HS-5 (cell line): ENCODE results near the gene ATP1B1.

Experiments used
- DNase-seq: peaks from one replicate; pipeline ENCODE4 v3.0.0-alpha.2; 2012; ENCODE audit warnings: low read depth

ATP1B1 gene

DNA sequence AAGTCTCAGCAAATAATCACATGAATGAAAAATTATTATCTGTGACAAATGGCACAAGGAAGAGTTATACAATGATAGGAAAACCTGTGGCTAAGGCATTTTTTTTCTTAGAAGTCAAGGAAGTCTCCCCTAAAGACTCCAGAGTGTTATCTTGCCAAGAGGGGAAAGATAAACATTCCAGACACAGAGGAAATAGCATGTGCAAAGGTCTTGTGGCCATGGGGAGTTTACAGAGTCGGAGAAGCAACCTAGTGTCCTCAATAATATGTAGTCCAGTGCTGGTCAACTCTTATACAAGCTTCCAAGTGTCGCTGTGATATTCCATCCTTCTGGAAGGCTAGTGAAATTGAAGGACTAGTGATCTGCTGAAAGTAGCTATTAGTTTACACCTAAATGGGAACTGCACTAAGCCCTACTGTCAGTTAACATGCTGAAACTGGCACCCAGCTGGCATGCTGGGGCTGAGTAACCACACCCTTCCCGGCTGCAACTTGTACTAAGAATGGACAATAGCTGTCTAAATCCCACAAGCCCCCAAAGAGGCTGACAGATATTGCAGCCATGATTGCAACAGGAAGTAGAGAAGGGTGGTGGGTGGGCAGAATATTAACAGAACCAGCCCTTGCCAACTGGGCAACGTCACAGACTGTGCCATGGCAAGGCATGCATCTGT lies 11.5 kb upstream of the ATP1B1 start:
- no peak for DNase-seq

- DNase-seq, result no peak
These were observed 8.1 kb upstream of the ATP1B1 start for GRCh38 chr1:169098380-169098779.

GRCh38 chr1:169099561-169099960 lies 6.9 kb upstream of the ATP1B1 start:
- DNase-seq, result no peak

GRCh38 chr1:169100208-169100607 lies 6.3 kb upstream of the ATP1B1 start:
- no peak for DNase-seq

DNA sequence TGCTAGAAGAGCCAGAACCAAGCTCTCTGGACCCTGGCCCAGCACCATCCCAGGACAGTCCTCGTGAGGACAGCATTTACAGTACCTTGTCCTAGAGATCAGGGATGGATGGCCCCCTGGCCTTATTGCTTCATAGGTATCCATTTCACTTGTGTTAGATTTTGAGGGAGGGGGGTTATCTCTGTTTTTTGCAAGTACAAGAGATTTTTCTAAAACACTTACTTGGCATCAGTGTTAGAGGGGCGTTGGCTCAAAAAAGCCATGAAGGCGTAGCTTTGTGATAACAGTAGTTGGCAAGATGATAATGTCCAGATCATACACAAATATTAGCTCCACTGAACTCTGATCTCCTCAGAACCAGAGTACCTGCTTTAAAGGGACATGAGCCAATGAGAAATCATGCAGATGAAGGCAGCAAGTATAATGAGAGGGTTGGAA lies 5.8 kb upstream of the ATP1B1 start:
- no peak for DNase-seq

DNA sequence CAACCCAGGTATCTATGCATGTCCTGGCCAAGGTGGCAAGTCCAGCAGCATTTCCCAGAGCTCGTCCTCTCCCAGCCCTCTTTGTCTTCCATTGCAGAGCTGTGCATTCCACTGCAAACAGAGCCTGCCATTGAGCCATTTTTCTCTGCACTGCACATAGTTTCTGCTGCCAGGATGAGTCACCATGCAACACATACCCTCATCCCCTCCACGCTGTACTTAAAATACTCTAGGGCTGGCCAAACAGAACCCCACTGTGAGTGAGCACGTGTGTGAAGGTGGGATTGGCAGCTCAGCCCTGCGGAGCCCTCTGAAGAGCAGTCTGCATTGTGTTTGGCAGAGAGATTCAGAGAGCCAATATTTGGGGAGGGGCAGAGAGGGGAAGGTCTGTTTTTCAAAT lies 3.9 kb upstream of the ATP1B1 start:
- no peak for DNase-seq

GRCh38 chr1:169103002-169103401 lies 3.5 kb upstream of the ATP1B1 start:
- DNase-seq, result no peak

- no peak for DNase-seq
These were observed 3.0 kb upstream of the ATP1B1 start for GRCh38 chr1:169103480-169103893.

DNA sequence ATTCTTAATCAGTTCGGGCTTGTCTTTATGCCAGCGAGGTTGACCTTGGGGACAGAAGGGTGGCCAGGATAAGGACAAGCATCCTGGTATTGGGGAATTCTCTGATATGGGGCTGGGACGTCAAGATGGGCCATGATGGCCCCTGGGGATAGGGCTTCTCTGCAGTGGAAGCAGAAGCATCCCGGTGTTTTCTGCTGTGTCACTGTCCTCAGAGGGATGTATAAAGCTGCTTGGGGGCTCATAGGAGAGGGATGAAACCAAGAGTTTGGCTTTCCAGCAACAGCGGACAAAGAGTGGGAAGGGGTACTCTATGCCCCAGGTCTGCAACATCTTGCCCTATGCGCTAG lies 1.4 kb upstream of the ATP1B1 start:
- no peak for DNase-seq

GRCh38 chr1:169105434-169106094 lies 926 bp upstream of the ATP1B1 start:
- DNase-seq, result no peak

GRCh38 chr1:169106921-169107602 lies 572 bp downstream of the ATP1B1 start:
- DNase-seq, result no peak

GRCh38 chr1:169107603-169108208 lies 1.2 kb downstream of the ATP1B1 start:
- no peak for DNase-seq

DNA sequence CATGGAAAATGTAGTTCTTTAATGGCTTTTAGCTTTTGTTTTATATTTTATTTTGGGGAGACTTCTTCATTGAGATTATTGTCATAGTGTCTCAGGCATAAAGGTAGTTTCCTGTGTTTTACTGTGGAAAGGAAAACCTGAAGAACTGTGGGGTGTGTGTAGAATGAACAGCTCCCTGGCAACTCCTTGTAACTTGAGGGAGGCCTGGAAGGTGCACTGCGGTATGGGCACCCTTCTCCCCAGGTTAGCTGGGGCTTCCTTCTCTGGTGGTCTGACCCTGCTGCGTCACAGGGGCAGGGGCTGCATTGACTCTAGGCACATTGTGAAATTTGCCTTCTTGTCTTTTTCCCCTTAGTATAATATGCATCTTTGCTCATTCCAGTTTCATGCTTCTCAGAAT lies 1.7 kb downstream of the ATP1B1 start:
- DNase-seq, result no peak

DNA sequence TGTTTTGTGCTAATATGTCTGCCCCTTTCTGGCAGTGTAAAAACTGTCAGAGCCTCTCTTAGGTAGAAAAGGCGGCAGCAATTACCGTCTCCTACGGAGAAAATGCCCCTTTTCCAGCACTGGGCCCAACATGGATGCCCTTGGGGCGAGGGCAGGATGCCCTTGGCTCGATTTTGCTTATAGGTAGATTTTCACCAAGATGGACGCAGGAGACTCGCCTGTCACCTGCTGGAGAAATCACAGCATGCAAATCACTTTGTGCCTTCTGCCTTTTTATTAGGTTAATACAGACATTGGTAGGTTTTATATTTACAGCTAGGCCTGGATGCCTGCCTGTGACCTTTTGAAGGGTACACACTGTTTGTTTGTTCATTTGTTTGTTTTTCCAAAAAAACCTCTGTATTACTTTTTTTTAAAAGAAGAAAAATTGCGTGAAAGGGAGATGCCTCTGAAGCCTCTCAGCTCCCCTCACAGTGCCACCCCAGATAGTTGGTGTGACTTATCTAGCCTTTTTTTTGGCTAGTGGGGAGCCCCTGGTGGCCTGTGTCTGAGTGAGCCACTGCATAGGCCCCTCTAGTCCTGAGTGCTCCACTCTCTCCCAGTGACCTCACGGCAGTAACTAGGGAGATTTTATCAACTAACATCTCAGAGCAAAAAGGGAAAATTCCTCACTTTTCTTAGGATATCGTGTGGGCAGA lies 2.5 kb downstream of the ATP1B1 start:
- no peak for DNase-seq

GRCh38 chr1:169109561-169110134 lies 3.2 kb downstream of the ATP1B1 start:
- DNase-seq, result no peak

GRCh38 chr1:169110236-169110635 lies 3.7 kb downstream of the ATP1B1 start:
- no peak for DNase-seq

- no peak for DNase-seq
These were observed 4.4 kb downstream of the ATP1B1 start for GRCh38 chr1:169110689-169111447.

- DNase-seq, result no peak
These were observed 5.0 kb downstream of the ATP1B1 start for GRCh38 chr1:169111472-169111871.

DNA sequence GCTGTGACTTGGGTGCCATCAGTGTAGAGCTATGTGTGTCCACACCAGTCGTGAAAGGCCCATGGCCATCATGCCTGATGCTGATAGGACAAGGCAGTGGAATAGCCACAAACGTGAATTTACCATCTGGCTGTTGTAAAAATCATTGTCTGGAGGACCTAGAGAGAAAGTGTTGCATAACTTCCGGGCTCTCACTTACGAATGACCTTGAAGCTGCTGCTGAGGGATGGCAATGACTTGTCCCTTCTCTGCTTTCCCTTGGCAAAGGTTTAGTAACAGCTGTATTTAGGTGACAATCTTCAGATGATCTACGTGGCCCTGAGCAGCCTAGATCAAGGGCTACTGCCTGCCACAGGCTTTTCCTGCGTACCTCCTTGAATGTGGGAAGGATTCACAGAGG lies 5.8 kb downstream of the ATP1B1 start:
- DNase-seq, result no peak

- DNase-seq, result peak; percentile 93
These were observed 7.2 kb downstream of the ATP1B1 start for GRCh38 chr1:169113613-169114119.
